DOHH2 (cell line): ENCODE data around the gene RABGAP1L.
"Not testable (repeated sequence)": the region's sequence is repeated elsewhere in the genome, so short reads cannot be mapped to it uniquely, and the experiment has no call there.

Experiments
- EZH2phosphoT487 ChIP-seq: fragments of 200-600 bp; sonication (generic); IDR thresholded peaks from 2 replicates; pipeline ENCODE4 v1.6.1; 2017; ENCODE audit warnings: borderline replicate concordance, mild to moderate bottlenecking, antibody characterized with exemption, low read length, moderate library complexity, mixed read lengths
- TF ChIP-seq, protein P1 (sequence below): fragments of 200-600 bp; sonication (generic); IDR thresholded peaks from one replicate; pipeline ENCODE4 v1.5.1; 2014; ENCODE audit warnings: antibody characterized with exemption, mild to moderate bottlenecking, low read depth, low read length; ENCODE audit not compliant: poor library complexity, severe bottlenecking

DNA sequence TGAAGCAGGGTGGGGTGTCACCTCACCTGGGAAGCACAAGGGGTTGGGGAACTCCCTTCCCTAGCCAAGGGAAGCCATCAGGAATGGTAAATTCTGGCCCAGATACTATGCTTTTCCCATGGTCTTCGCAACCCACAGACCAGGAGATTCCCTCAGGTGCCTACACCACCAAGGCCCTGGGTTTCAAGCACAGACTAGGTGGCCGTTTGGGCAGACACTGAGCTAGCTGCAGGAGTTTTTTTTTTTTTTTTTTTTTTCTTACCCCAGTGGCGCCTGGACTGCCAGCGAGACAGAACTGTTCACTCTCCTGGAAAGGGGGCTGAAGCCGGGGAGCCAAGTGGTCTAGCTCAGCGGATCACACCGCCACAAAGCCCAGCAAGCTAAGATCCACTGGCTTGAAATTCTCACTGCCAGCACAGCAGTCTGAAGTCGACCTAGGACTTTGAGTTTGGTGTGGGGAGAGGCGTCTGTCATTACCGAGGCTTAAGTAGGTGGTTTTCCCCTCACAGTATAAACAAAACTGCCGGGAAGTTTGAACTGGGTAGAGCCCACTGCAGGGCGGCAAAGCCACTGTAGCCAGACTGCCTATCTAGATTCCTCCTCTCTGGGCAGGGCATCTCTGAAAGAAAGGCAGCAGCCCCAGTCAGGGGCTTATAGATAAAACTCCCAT is 15.5 kb upstream of the RABGAP1L start:
- TF ChIP-seq, protein P1, sequence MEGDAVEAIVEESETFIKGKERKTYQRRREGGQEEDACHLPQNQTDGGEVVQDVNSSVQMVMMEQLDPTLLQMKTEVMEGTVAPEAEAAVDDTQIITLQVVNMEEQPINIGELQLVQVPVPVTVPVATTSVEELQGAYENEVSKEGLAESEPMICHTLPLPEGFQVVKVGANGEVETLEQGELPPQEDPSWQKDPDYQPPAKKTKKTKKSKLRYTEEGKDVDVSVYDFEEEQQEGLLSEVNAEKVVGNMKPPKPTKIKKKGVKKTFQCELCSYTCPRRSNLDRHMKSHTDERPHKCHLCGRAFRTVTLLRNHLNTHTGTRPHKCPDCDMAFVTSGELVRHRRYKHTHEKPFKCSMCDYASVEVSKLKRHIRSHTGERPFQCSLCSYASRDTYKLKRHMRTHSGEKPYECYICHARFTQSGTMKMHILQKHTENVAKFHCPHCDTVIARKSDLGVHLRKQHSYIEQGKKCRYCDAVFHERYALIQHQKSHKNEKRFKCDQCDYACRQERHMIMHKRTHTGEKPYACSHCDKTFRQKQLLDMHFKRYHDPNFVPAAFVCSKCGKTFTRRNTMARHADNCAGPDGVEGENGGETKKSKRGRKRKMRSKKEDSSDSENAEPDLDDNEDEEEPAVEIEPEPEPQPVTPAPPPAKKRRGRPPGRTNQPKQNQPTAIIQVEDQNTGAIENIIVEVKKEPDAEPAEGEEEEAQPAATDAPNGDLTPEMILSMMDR = not testable (repeated sequence)
- TF ChIP-seq EZH2phosphoT487 = not testable (repeated sequence)
